HCT116 (cell line): ENCODE results near the gene TOR2A. TPM values are rescaled to one million over a fixed set of nuclear protein-coding genes. Genes with fewer than 3 reads are reported as not detected.

Source experiments
- ATAC-seq: fragments of 200-7000 bp; cut with Tn5 transposase; 2 replicates; pipeline ENCODE4 v1.9.1; 2020; ENCODE audit warnings: mild to moderate bottlenecking, moderate library complexity
- BruUV-seq: library from RNA; stranded (reverse); fragments of 400-500 nt; replicated peaks from 2 replicates; lab custom pipeline; 2021; lab: Mats Ljungman, UMichigan
- CTCF ChIA-PET: fragments of 300-600 bp; sonication (Branson Sonifier 250); formaldehyde crosslinking; loops from one replicate; lab custom pipeline; 2021; ENCODE audit warnings: antibody characterized with exemption; lab: Charles Lee
- POLR2A ChIA-PET: fragments of 300-600, 350-600 bp; sonication (Branson Sonifier 250); formaldehyde crosslinking; loops from one replicate; lab custom pipeline; 2021; ENCODE audit warnings: antibody characterized with exemption; lab: Charles Lee
- RAD21 ChIA-PET, 2 experiments: fragments of 300-600 bp; sonication (Branson Sonifier 250); formaldehyde crosslinking; loops; one replicate each; lab custom pipeline; 2023; ENCODE audit warnings: low total read pairs in 2 of 2; ENCODE audit not compliant: uncharacterized antibody in 2 of 2, unreplicated experiment in 2 of 2, low non-redundant PET in 1 of 2; lab: Charles Lee
- DNase-seq: peaks from one replicate; pipeline ENCODE4 v3.0.0-alpha.2; 2010; ENCODE audit warnings: low read depth, low spot score
- H2AFZ ChIP-seq: fragments of 200-600 bp; shearing (Covaris generic), sonication (generic); 2 replicates; pipeline ENCODE4 v1.6.1; 2017; ENCODE audit warnings: low read depth, mixed run types, mixed read lengths, antibody characterized with exemption, low read length; ENCODE audit not compliant: poor library complexity, severe bottlenecking
- H3K27ac ChIP-seq: 2 replicates; pipeline ENCODE4 v1.5.1; 2012; ENCODE audit warnings: low read depth, low read length
- H3K27me3 ChIP-seq: fragments of 200-600 bp; sonication (generic); 2 replicates; pipeline ENCODE4 v1.6.1; 2016; ENCODE audit warnings: mixed run types, low read length, mixed read lengths; ENCODE audit not compliant: insufficient read depth
- H3K36me3 ChIP-seq, 2 experiments: fragments of 200-500 bp in 1 of 2; fragments of 200-600 bp in 1 of 2; sonication (Bioruptor generic) in 1 of 2; sonication (generic) in 1 of 2; 2 replicates each; pipeline versions ENCODE4 v1.5.1 to v1.6.1; 2014 to 2016; ENCODE audit warnings: low read length in 2 of 2, inconsistent platforms in 1 of 2, mixed read lengths in 1 of 2, mixed run types in 1 of 2; ENCODE audit not compliant: insufficient read depth in 2 of 2, control insufficient read depth in 1 of 2
- H3K4me1 ChIP-seq, 2 experiments: fragments of 200-600 bp in 1 of 2; sonication (generic) in 1 of 2; 2 replicates each; pipeline versions ENCODE4 v1.5.1 to v1.6.1; 2012 to 2017; ENCODE audit warnings: low read length in 2 of 2, inconsistent platforms in 1 of 2, mild to moderate bottlenecking in 1 of 2, mixed read lengths in 1 of 2, mixed run types in 1 of 2, moderate library complexity in 1 of 2; ENCODE audit not compliant: insufficient read depth in 2 of 2, control insufficient read depth in 1 of 2
- H3K4me2 ChIP-seq: fragments of 200-600 bp; sonication (generic); 2 replicates; pipeline ENCODE4 v1.6.1; 2017; ENCODE audit warnings: mixed run types, low read length, mixed read lengths
- H3K4me3 ChIP-seq, 2 experiments: fragments of 200-600 bp in 1 of 2; sonication (generic) in 1 of 2; replicated peaks in 1 of 2; 2 replicates each; pipeline ENCODE4 v1.5.1; 2011 to 2016; ENCODE audit warnings: low read length in 2 of 2, control low read depth in 1 of 2, low read depth in 1 of 2, mild to moderate bottlenecking in 1 of 2, mixed read lengths in 1 of 2, mixed run types in 1 of 2
- H3K79me2 ChIP-seq: fragments of 200-600 bp; sonication (generic); 2 replicates; pipeline ENCODE4 v1.6.1; 2017; ENCODE audit warnings: mild to moderate bottlenecking, mixed run types, low read length, moderate library complexity, mixed read lengths; ENCODE audit not compliant: insufficient read depth
- H3K9ac ChIP-seq: fragments of 200-600 bp; sonication (generic); 2 replicates; pipeline ENCODE4 v1.6.1; 2016; ENCODE audit warnings: low read length, mixed read lengths
- H3K9me2 ChIP-seq: fragments of 200-600 bp; sonication (generic), shearing (Covaris generic); 2 replicates; pipeline ENCODE4 v1.6.1; 2017; ENCODE audit warnings: mixed run types, mild to moderate bottlenecking, moderate library complexity; ENCODE audit not compliant: insufficient read depth
- H3K9me3 ChIP-seq, 2 experiments: fragments of 200-500 bp in 1 of 2; fragments of 200-600 bp in 1 of 2; sonication (Bioruptor generic) in 1 of 2; sonication (generic) in 1 of 2; 2 replicates each; pipeline ENCODE4 v1.6.1; 2014 to 2017; ENCODE audit warnings: low read length in 2 of 2, mixed read lengths in 2 of 2, inconsistent platforms in 1 of 2, low read depth in 1 of 2, mild to moderate bottlenecking in 1 of 2, mixed run types in 1 of 2, moderate library complexity in 1 of 2; ENCODE audit not compliant: control insufficient read depth in 1 of 2, insufficient read depth in 1 of 2
- H4K20me1 ChIP-seq: fragments of 200-600 bp; sonication (generic), shearing (Covaris generic); 2 replicates; pipeline ENCODE4 v1.6.1; 2017; ENCODE audit warnings: mixed run types, mild to moderate bottlenecking, moderate library complexity; ENCODE audit not compliant: insufficient read depth
- CBX3 ChIP-seq: IDR thresholded peaks from 2 replicates; pipeline ENCODE4 v1.6.1; 2012; ENCODE audit warnings: low read depth
- CEBPB ChIP-seq: IDR thresholded peaks from 2 replicates; pipeline ENCODE4 v1.6.1; 2012; ENCODE audit warnings: low read depth
- ELF1 ChIP-seq: IDR thresholded peaks from 2 replicates; pipeline ENCODE4 v1.6.1; 2012; ENCODE audit warnings: low read depth, borderline replicate concordance
- EZH2 ChIP-seq: fragments of 200-600 bp; sonication (generic); IDR thresholded peaks from 2 replicates; pipeline ENCODE4 v1.6.1; 2017; ENCODE audit warnings: antibody characterized with exemption, mixed run types
- EZH2phosphoT487 ChIP-seq: fragments of 200-600 bp; IDR thresholded peaks from 2 replicates; pipeline ENCODE4 v1.6.1; 2018; ENCODE audit warnings: antibody characterized with exemption, borderline replicate concordance
- FOSL1 ChIP-seq: IDR thresholded peaks from 2 replicates; pipeline ENCODE4 v1.6.1; 2012; ENCODE audit warnings: low read depth
- JUND ChIP-seq: IDR thresholded peaks from 2 replicates; pipeline ENCODE4 v1.6.1; 2012
- POLR2A ChIP-seq: IDR thresholded peaks from 2 replicates; pipeline ENCODE4 v1.7.0; 2011; ENCODE audit warnings: borderline replicate concordance; ENCODE audit not compliant: insufficient read depth, insufficient read length; ENCODE audit errors: extremely low read depth
- POLR2AphosphoS5 ChIP-seq: IDR thresholded peaks from 2 replicates; pipeline ENCODE4 v1.6.1; 2011; ENCODE audit warnings: mild to moderate bottlenecking, low read depth, low read length, moderate library complexity
- SIN3A ChIP-seq: IDR thresholded peaks from 2 replicates; pipeline ENCODE4 v1.6.1; 2012; ENCODE audit warnings: low read depth
- ZNF274 ChIP-seq: fragments of 200-500 bp; sonication (Bioruptor generic); IDR thresholded peaks from 2 replicates; pipeline ENCODE4 v1.6.1; 2014; ENCODE audit warnings: mild to moderate bottlenecking, low read depth, low read length, inconsistent platforms
- intact Hi-C: fragments of 100-400 bp; cut with micrococcal nuclease; formaldehyde crosslinking; loops from 2 replicates; pipeline ENCODE4 v1.10.0; 2022
- total RNA-seq: library from RNA; stranded (reverse); gene quantifications from one replicate; pipeline ENCODE4 v1.2.1, GENCODE V29; 2021; ENCODE audit not compliant: unreplicated experiment
- TF ChIP-seq, protein P1 (sequence below): IDR thresholded peaks from 2 replicates; pipeline ENCODE4 v1.6.1; 2011; ENCODE audit warnings: mild to moderate bottlenecking, low read length, moderate library complexity; ENCODE audit not compliant: insufficient replicate concordance; ENCODE audit errors: extremely low read depth

Gene TOR2A
- total RNA-seq, 1 experiment from 2014 or later, result 12.0 TPM

DNA sequence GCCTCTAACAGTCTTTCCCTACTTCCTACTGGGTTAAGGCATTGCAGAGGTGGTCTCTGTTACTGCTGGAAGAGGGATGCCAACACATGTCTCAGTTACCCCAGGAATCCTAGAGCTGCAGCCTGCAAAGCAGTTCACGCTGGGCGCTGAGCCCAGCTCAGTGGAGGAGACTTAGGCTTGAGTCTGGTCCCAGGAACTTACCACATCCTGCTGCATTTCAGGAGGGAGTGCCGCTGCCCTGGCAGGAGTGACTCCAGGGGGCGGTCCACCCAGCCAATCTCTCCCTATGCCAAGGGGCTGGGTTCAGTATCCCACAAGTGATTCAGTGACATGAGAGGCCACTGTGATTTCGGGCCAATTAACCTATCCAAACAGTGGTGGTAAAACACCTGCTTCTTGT lies 11.7 kb downstream of the TOR2A start:
- intact Hi-C loops, result loop anchor here (5.0 kb wide), 2 partner anchors 111 to 201 kb away; partner anchors contain the start of gene STXBP1

GRCh38 chr9:127723013-127723412 lies 12.1 kb downstream of the TOR2A start:
- POLR2A ChIA-PET, result interaction anchor here (1.1 kb wide), 1 partner anchor 12 kb away, joined by 3 read pairs; the partner anchor contains the start of gene TOR2A
- intact Hi-C loops, result loop anchor here (5.0 kb wide), 2 partner anchors 111 to 201 kb away; partner anchors contain the start of gene STXBP1
- H3K79me2 ChIP-seq, result no peaks in the 10 kb centered on the region
- CTCF ChIA-PET, result interaction anchor here (2.7 kb wide), 1 partner anchor 12 kb away, joined by 17 read pairs; the partner anchor contains the start of gene TOR2A
- H3K4me3 ChIP-seq, result no peak overlapping the region
- no peaks in the 10 kb centered on the region for H3K9me3 ChIP-seq
- H2AFZ ChIP-seq, result no peak overlapping the region
- no TSS peak for BruUV-seq
- no peaks in the 10 kb centered on the region for H3K27me3 ChIP-seq
- peaks cover 54 to 62% of the 10 kb centered on the region in 2 experiments for H3K4me1 ChIP-seq
- DNase-seq (no peak), ATAC-seq (no peak)
- H3K36me3 ChIP-seq, result no peaks in the 10 kb centered on the region
- no peaks in the 10 kb centered on the region for H4K20me1 ChIP-seq
- peak overlapping the region; percentile 8; the same call in 1 of the 2 replicates for H3K27ac ChIP-seq
- H3K9me2 ChIP-seq, result no peaks in the 10 kb centered on the region
- no peak overlapping the region for H3K9ac ChIP-seq
- no peak overlapping the region for H3K4me2 ChIP-seq
- RAD21 ChIA-PET, result no interaction called here
- TF ChIP-seq, protein P1, sequence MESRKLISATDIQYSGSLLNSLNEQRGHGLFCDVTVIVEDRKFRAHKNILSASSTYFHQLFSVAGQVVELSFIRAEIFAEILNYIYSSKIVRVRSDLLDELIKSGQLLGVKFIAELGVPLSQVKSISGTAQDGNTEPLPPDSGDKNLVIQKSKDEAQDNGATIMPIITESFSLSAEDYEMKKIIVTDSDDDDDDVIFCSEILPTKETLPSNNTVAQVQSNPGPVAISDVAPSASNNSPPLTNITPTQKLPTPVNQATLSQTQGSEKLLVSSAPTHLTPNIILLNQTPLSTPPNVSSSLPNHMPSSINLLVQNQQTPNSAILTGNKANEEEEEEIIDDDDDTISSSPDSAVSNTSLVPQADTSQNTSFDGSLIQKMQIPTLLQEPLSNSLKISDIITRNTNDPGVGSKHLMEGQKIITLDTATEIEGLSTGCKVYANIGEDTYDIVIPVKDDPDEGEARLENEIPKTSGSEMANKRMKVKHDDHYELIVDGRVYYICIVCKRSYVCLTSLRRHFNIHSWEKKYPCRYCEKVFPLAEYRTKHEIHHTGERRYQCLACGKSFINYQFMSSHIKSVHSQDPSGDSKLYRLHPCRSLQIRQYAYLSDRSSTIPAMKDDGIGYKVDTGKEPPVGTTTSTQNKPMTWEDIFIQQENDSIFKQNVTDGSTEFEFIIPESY, result no peak
- TF ChIP-seq CEBPB (no peak), FOSL1 (no peak), SIN3A (no peak), JUND (no peak), POLR2AphosphoS5 (no peak), CBX3 (no peak)

More for the DNA sequence above, 11.7 kb downstream of the TOR2A start:
- H4K20me1 ChIP-seq, result no peaks in the 10 kb centered on the region
- no peaks in the 10 kb centered on the region for H3K9me3 ChIP-seq
- H3K9me2 ChIP-seq, result no peaks in the 10 kb centered on the region
- peaks cover 54 to 62% of the 10 kb centered on the region in 2 experiments for H3K4me1 ChIP-seq
- H3K79me2 ChIP-seq, result no peaks in the 10 kb centered on the region
- ChIA-PET POLR2A (interaction anchor here (1.1 kb wide), 1 partner anchor 11 kb away, joined by 3 read pairs; the partner anchor contains the start of gene TOR2A), RAD21 (no interaction called here), CTCF (interaction anchor here (2.7 kb wide), 1 partner anchor 11 kb away, joined by 17 read pairs; the partner anchor contains the start of gene TOR2A)
- DNase-seq (no peak), ATAC-seq (no peak)
- no peak overlapping the region for H3K4me3 ChIP-seq
- TF ChIP-seq ELF1, result no peak
- no peak for TF ChIP-seq ZNF274
- TF ChIP-seq POLR2A, result no peak
- no peak for TF ChIP-seq FOSL1
- no peak for TF ChIP-seq EZH2phosphoT487
- no peak for TF ChIP-seq EZH2
- TF ChIP-seq SIN3A, result no peak
- BruUV-seq, result no TSS peak
- H3K4me2 ChIP-seq, result peak overlapping the region; percentile 10; the same call in 1 of the 2 replicates
- H3K9ac ChIP-seq, result no peak overlapping the region
- H3K27me3 ChIP-seq, result no peaks in the 10 kb centered on the region
- no peak overlapping the region for H2AFZ ChIP-seq
- H3K36me3 ChIP-seq, result no peaks in the 10 kb centered on the region
- peak overlapping the region; percentile 50; the same call in 1 of the 2 replicates for H3K27ac ChIP-seq
